Gastrocnemius medialis (tissue), 4 donors: ENCODE measurements around the gene EPB41L3. TPM values are rescaled to one million over a fixed set of nuclear protein-coding genes. Genes with fewer than 3 reads are reported as not detected.

Source experiments
- ATAC-seq, 2 donors: fragments of 150-250 bp; one replicate each; pipeline ENCODE4 v1.9.1; 2016
- DNase-seq, 2 donors: peaks; one replicate each; pipeline ENCODE4 v3.0.0-alpha.2; 2019
- H3K27ac ChIP-seq, 4 donors: fragments of 200-600 bp; sonication (generic); 1 replicate in 1 of 4; 2 replicates in 3 of 4; pipeline ENCODE4 v1.5.1; 2016 to 2018; ENCODE audit warnings: mild to moderate bottlenecking in 2 of 4, moderate library complexity in 1 of 4
- H3K27me3 ChIP-seq, 3 donors: fragments of 200-600 bp; sonication (generic) in 2 of 3; 1 replicate in 1 of 3; 2 replicates in 2 of 3; pipeline versions ENCODE4 v1.5.1 to v1.6.0; 2016 to 2019; ENCODE audit warnings: mild to moderate bottlenecking in 1 of 3, moderate library complexity in 1 of 3
- H3K36me3 ChIP-seq, 2 donors: fragments of 200-600 bp; sonication (generic) in 1 of 2; one replicate each; pipeline ENCODE4 v1.5.1; 2017 to 2018
- H3K4me1 ChIP-seq, 2 donors: fragments of 200-600 bp; sonication (generic) in 1 of 2; one replicate each; pipeline ENCODE4 v1.5.1; 2016 to 2017; ENCODE audit warnings: mild to moderate bottlenecking in 2 of 2
- H3K4me3 ChIP-seq, 4 donors: fragments of 200-600 bp; sonication (generic) in 3 of 4; 1 replicate in 1 of 4; 2 replicates in 3 of 4; pipeline ENCODE4 v1.5.1; 2016 to 2019; ENCODE audit warnings: mild to moderate bottlenecking in 2 of 4
- H3K9me3 ChIP-seq, 3 donors: fragments of 200-600 bp; sonication (generic) in 2 of 3; 1 replicate in 1 of 3; 2 replicates in 2 of 3; pipeline ENCODE4 v1.5.1; 2016 to 2019
- CTCF ChIP-seq, 5 experiments: fragments of 450-650 bp in 3 of 5; fragments of 200-600 bp in 2 of 5; sonication (generic) in 2 of 5; IDR thresholded peaks in 4 of 5; conservative IDR thresholded peaks in 1 of 5; 1 replicate in 4 of 5; 2 replicates in 1 of 5; pipeline ENCODE4 v1.5.1; 2016 to 2019; ENCODE audit warnings: antibody characterized with exemption in 5 of 5, mild to moderate bottlenecking in 3 of 5, moderate library complexity in 3 of 5
- POLR2A ChIP-seq, 2 donors: fragments of 450-650 bp; IDR thresholded peaks; one replicate each; pipeline ENCODE4 v1.6.1; 2017; ENCODE audit warnings: antibody characterized with exemption in 2 of 2, mild to moderate bottlenecking in 2 of 2, moderate library complexity in 2 of 2
- in situ Hi-C, 4 donors: fragments of 200-750 bp; cut with MboI; loops; one replicate each; pipeline versions ENCODE4 v1.15.0 to v1.8.0; 2017; ENCODE audit warnings: low sequenced_read_pairs in 4 of 4
- intact Hi-C: fragments of 100-400 bp; cut with DNase I; formaldehyde crosslinking; loops from one replicate; pipeline ENCODE4 v1.15.1; 2023; ENCODE audit warnings: low total_unique reads
- total RNA-seq, 4 donors: library from RNA; depleted of rRNA; stranded (reverse); fragments of >200 nt; gene quantifications; one replicate each; pipeline versions ENCODE4 v1.1.0 to v1.2.3, GENCODE V29; 2016

Gene EPB41L3
- total RNA-seq, 4 donors from 2014 or later = 9.2 to 24.4 (median 14.5) TPM

DNA sequence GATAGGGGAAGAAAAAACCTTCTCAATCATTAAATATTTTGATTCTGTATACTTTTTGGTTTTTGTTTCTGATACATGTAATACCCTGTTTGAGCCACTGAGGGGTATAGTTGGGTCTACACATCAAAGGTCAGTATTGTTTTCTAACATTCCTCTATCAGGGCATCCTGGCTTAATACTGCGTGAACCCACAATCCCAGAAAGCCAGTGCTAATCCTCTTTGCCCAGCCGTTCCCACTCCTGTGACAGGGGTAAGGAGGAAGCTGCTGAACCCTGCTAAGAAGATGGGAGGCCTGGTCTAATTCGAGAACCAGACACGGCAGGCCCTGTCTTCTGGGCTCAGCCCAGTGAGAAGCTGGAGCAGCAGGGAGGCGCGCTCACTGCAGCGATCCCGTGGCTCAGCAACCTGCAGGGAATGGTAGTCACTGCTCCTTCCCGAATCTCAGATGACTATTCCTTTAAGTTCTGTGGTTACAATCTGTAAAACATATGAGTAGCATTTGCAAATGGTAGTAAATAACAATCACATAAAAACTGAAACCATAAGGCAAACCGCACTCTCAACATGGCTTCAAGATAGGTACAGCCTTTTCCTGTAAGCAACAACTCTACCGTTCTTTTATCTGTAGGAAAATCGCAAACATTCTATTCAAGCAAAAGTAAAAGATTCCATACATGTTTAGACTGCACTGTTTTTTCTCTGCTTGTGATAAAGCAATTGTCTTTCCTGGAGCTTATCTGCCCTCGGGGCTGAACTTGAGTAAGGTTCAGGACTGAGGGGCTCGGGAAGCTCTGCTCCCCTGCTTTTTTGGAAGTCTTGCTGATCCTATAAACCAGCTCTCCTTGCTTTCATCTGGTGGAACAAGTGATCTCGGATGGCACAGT is 87.0 kb downstream of the EPB41L3 start:
- Histone ChIP-seq H3K27me3 (no peaks in the 10 kb centered on the region), H3K4me3 (no peak overlapping the region), H3K36me3 (no peaks in the 10 kb centered on the region), H3K9me3 (no peaks in the 10 kb centered on the region), H3K27ac (no peak overlapping the region), H3K4me1 (no peaks in the 10 kb centered on the region)
- DNase-seq (no peak), ATAC-seq (peak in 1 of 2 donors; percentile 56)
- in situ Hi-C loops = no loop called here
- TF ChIP-seq POLR2A (IDR thresholded peaks at IDR 0.05) = no peak
- peak in 1 of 5 experiments; percentile 28 for TF ChIP-seq CTCF (IDR thresholded peaks at IDR 0.05 in 4 of 5, conservative IDR thresholded peaks at IDR 0.05 in 1 of 5)
- intact Hi-C loops = no loop called here

GRCh38 chr18:5455674-5456073 is 88.1 kb downstream of the EPB41L3 start:
- H3K4me3 ChIP-seq = no peak overlapping the region
- no peaks in the 10 kb centered on the region for H3K9me3 ChIP-seq
- in situ Hi-C loops = no loop called here
- H3K27ac ChIP-seq = no peak overlapping the region
- ATAC-seq = no peak
- H3K27me3 ChIP-seq = no peaks in the 10 kb centered on the region
- TF ChIP-seq CTCF (IDR thresholded peaks at IDR 0.05 in 4 of 5, conservative IDR thresholded peaks at IDR 0.05 in 1 of 5) (no peak), POLR2A (IDR thresholded peaks at IDR 0.05) (no peak)
- intact Hi-C loops = no loop called here
- no peak for DNase-seq
- H3K36me3 ChIP-seq = no peaks in the 10 kb centered on the region
- no peaks in the 10 kb centered on the region for H3K4me1 ChIP-seq

GRCh38 chr18:5452943-5453443 is 90.8 kb downstream of the EPB41L3 start:
- no peaks in the 10 kb centered on the region for H3K27me3 ChIP-seq
- DNase-seq (no peak), ATAC-seq (no peak)
- no peaks in the 10 kb centered on the region for H3K4me1 ChIP-seq
- no peaks in the 10 kb centered on the region for H3K9me3 ChIP-seq
- H3K27ac ChIP-seq = no peak overlapping the region
- TF ChIP-seq CTCF (IDR thresholded peaks at IDR 0.05 in 4 of 5, conservative IDR thresholded peaks at IDR 0.05 in 1 of 5) = no peak
- no peak for TF ChIP-seq POLR2A (IDR thresholded peaks at IDR 0.05)
- intact Hi-C loops = no loop called here
- no peak overlapping the region for H3K4me3 ChIP-seq
- no peaks in the 10 kb centered on the region for H3K36me3 ChIP-seq
- in situ Hi-C loops = no loop called here

DNA sequence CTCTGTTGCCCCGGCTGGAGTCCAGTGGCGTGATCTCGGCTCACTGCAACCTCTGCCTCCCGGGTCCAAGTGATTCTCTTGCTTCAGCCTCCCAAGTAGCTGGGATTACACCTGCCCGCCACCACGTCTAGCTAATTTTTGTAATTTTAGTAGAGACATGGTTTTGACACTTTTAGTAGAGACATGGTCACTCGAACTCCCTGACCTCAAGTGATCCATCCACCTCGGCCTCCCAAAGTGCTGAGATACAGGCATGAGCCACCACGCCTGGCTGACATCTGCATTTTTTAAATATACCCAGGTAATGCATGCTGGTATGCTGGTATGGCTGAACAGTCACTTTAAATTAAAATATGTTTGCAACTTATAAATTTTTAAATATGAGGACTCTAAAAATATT is 91.9 kb downstream of the EPB41L3 start:
- intact Hi-C loops = no loop called here
- TF ChIP-seq POLR2A (IDR thresholded peaks at IDR 0.05) (no peak), CTCF (IDR thresholded peaks at IDR 0.05 in 4 of 5, conservative IDR thresholded peaks at IDR 0.05 in 1 of 5) (no peak)
- no peak for DNase-seq
- no peak overlapping the region for H3K27ac ChIP-seq
- no peak for ATAC-seq
- H3K9me3 ChIP-seq = no peaks in the 10 kb centered on the region
- H3K4me3 ChIP-seq = no peak overlapping the region
- in situ Hi-C loops = no loop called here
- H3K36me3 ChIP-seq = no peaks in the 10 kb centered on the region
- no peaks in the 10 kb centered on the region for H3K27me3 ChIP-seq
- no peaks in the 10 kb centered on the region for H3K4me1 ChIP-seq
